ENCODE results near the gene OR7A17. TPM values are rescaled to one million over a fixed set of nuclear protein-coding genes. Genes with fewer than 3 reads are reported as not detected.

The OR7A17 gene
- total and polyA plus RNA-seq, 9 donors = not detected

- Histone ChIP-seq H3K9me3 (no peaks in the 10 kb centered on the region), H3K36me3 (no peaks in the 10 kb centered on the region), H3K27me3 (no peaks in the 10 kb centered on the region), H3K27ac (no peak overlapping the region), H3K4me3 (no peak overlapping the region), H3K4me1 (ENCODE audit: insufficient read depth) (no peaks in the 10 kb centered on the region)
- DNase-seq = no peak
- TF ChIP-seq EP300 (IDR thresholded peaks at IDR 0.05) (no peak), POLR2A (IDR thresholded peaks at IDR 0.05) (no peak), CTCF (IDR thresholded peaks at IDR 0.05) (no peak)
- 31 to 38% (median 34%) methylated on average over 1 of the region's 1 CpG for WGBS, 3 donors
- intact Hi-C loops (cut with DNase I) = no loop called here
Measured at GRCh38 chr19:14840206-14840605, 45.7 kb downstream of the OR7A17 start.

GRCh38 chr19:14837391-14837790 is 48.5 kb downstream of the OR7A17 start:
- intact Hi-C loops (cut with DNase I) = no loop called here
- no peaks in the 10 kb centered on the region for H3K27me3 ChIP-seq
- H3K4me1 ChIP-seq (ENCODE audit: insufficient read depth) = no peaks in the 10 kb centered on the region
- 57 to 63% (median 63%) methylated on average over 4 of the region's 4 CpGs for WGBS, 3 donors
- no peak overlapping the region for H3K27ac ChIP-seq
- TF ChIP-seq CTCF (IDR thresholded peaks at IDR 0.05) = no peak
- TF ChIP-seq EP300 (IDR thresholded peaks at IDR 0.05) = no peak
- no peak for TF ChIP-seq POLR2A (IDR thresholded peaks at IDR 0.05)
- no peaks in the 10 kb centered on the region for H3K9me3 ChIP-seq
- no peak overlapping the region for H3K4me3 ChIP-seq
- DNase-seq = no peak
- H3K36me3 ChIP-seq = no peaks in the 10 kb centered on the region

- intact Hi-C loops (cut with DNase I) = no loop called here
- H3K4me1 ChIP-seq (ENCODE audit: insufficient read depth) = no peaks in the 10 kb centered on the region
- DNase-seq = no peak
- TF ChIP-seq EP300 (IDR thresholded peaks at IDR 0.05) = no peak
- TF ChIP-seq POLR2A (IDR thresholded peaks at IDR 0.05) = no peak
- TF ChIP-seq CTCF (IDR thresholded peaks at IDR 0.05) = no peak
- no peaks in the 10 kb centered on the region for H3K36me3 ChIP-seq
- no peaks in the 10 kb centered on the region for H3K9me3 ChIP-seq
- no peaks in the 10 kb centered on the region for H3K27me3 ChIP-seq
- 0 to 4% (median 3%) methylated on average over 1 of the region's 1 CpG for WGBS, 3 donors
- no peak within 1 kb of the TSS for H3K4me3 ChIP-seq
- H3K27ac ChIP-seq = no peak within 1 kb of the TSS
Measured at GRCh38 chr19:14835011-14835410, 50.9 kb downstream of the OR7A17 start, which contains the start of the genes OR7A5 and OR7C1. TSS of gene OR7A5 (minus strand) at chr19:14835185. CDS start at chr19:14828241, 6,944 bp downstream. TSS of gene OR7C1 (minus strand) at chr19:14835185. CDS start at chr19:14800136, 35,049 bp downstream.

GRCh38 chr19:14830702-14831101 is 55.2 kb downstream of the OR7A17 start:
- DNase-seq = no peak
- H3K27me3 ChIP-seq = no peaks in the 10 kb centered on the region
- WGBS, 3 donors = 29 to 46% (median 30%) methylated on average over 4 of the region's 4 CpGs
- TF ChIP-seq EP300 (IDR thresholded peaks at IDR 0.05) = no peak
- no peak for TF ChIP-seq CTCF (IDR thresholded peaks at IDR 0.05)
- no peak for TF ChIP-seq POLR2A (IDR thresholded peaks at IDR 0.05)
- no peak overlapping the region for H3K27ac ChIP-seq
- no peaks in the 10 kb centered on the region for H3K36me3 ChIP-seq
- no peaks in the 10 kb centered on the region for H3K9me3 ChIP-seq
- H3K4me1 ChIP-seq (ENCODE audit: insufficient read depth) = no peaks in the 10 kb centered on the region
- intact Hi-C loops (cut with DNase I) = no loop called here
- no peak overlapping the region for H3K4me3 ChIP-seq

Small RNA genes lying within 50 kb of the gene (small RNA-seq; reads per million reads assigned to genes)
- not detected for gene OR7A18P

Other genes with a start within 250 kb of the OR7A17 start
- under 1 TPM in 2 of 7 donors, not detected in 5; 0.13 to 0.15 TPM for gene ADGRE3, start 211.3 kb downstream of the OR7A17 start, total RNA-seq
- gene ADGRE3, start 211.3 kb downstream of the OR7A17 start, polyA plus RNA-seq = under 1 TPM in 1 of 2 donors, not detected in 1; 0.43 TPM
- gene ZNF333, start 196.1 kb downstream of the OR7A17 start, total RNA-seq = 10 to 100 TPM; 19.2 to 47.6 (median 35.0) TPM
- gene ZNF333, start 196.1 kb downstream of the OR7A17 start, polyA plus RNA-seq = 10 to 100 TPM; 21.7 to 22.0 TPM
- 1 to 10 TPM in 4 of 7 donors, under 1 TPM in 3; 0.45 to 4.2 (median 1.0) TPM for gene ADGRE2, start 107.6 kb downstream of the OR7A17 start, total RNA-seq
- gene ADGRE2, start 107.6 kb downstream of the OR7A17 start, polyA plus RNA-seq = 1 to 10 TPM in 1 of 2 donors, under 1 TPM in 1; 0.24 to 1.8 TPM
- gene OR7A5, start 50.9 kb downstream of the OR7A17 start, total RNA-seq = under 1 TPM in 2 of 7 donors, not detected in 5; 0.12 TPM
- gene OR7A5, start 50.9 kb downstream of the OR7A17 start, polyA plus RNA-seq = not detected
- gene OR7C1, start 50.9 kb downstream of the OR7A17 start, total RNA-seq = under 1 TPM in 1 of 7 donors, not detected in 6; 0.05 TPM
- under 1 TPM in 1 of 2 donors, not detected in 1; 0.13 TPM for gene OR7C1, start 50.9 kb downstream of the OR7A17 start, polyA plus RNA-seq
- not detected for gene OR7A10, start 37.2 kb downstream of the OR7A17 start, total RNA-seq
- gene OR7A10, start 37.2 kb downstream of the OR7A17 start, polyA plus RNA-seq = not detected
- gene OR7C2, start 55.4 kb upstream of the OR7A17 start, total RNA-seq = not detected
- not detected for gene OR7C2, start 55.4 kb upstream of the OR7A17 start, polyA plus RNA-seq
- gene SLC1A6, start 93.7 kb upstream of the OR7A17 start, total RNA-seq = not detected
- gene SLC1A6, start 93.7 kb upstream of the OR7A17 start, polyA plus RNA-seq = under 1 TPM in 1 of 2 donors, not detected in 1; 0.08 TPM
- gene CASP14, start 163.3 kb upstream of the OR7A17 start, total RNA-seq = not detected
- gene CASP14, start 163.3 kb upstream of the OR7A17 start, polyA plus RNA-seq = not detected
- gene OR1I1, start 196.1 kb upstream of the OR7A17 start, total RNA-seq = not detected
- gene OR1I1, start 196.1 kb upstream of the OR7A17 start, polyA plus RNA-seq = not detected
- 10 to 100 TPM; 22.2 to 61.9 (median 43.5) TPM for gene SYDE1, start 221.3 kb upstream of the OR7A17 start, total RNA-seq
- gene SYDE1, start 221.3 kb upstream of the OR7A17 start, polyA plus RNA-seq = 10 to 100 TPM in 1 of 2 donors, 1 to 10 TPM in 1; 9.4 to 22.9 TPM